HepG2 (cell line): ENCODE measurements around the gene FRMD4A. TPM values are rescaled to one million over a fixed set of nuclear protein-coding genes. Genes with fewer than 3 reads are reported as not detected.

ENCODE experiments used
- BCL6 ChIP-seq: IDR thresholded peaks from 2 replicates; pipeline ENCODE4 v1.6.1; 2016; ENCODE audit warnings: missing genetic modification reagents, missing compliant biosample characterization
- CBX2 ChIP-seq, 2 experiments: fragments of 200-600 bp in 1 of 2; sonication (generic); formaldehyde crosslinking in 1 of 2; IDR thresholded peaks; 2 replicates each; pipeline versions ENCODE4 v1.7.0 to v1.8.1; 2018 to 2022; ENCODE audit warnings: low read depth in 2 of 2, low read length in 1 of 2, mild to moderate bottlenecking in 1 of 2, missing genetic modification reagents in 1 of 2
- GPN1 ChIP-seq: sonication (generic); formaldehyde crosslinking; IDR thresholded peaks from 2 replicates; pipeline ENCODE4 v1.5.1; 2020; ENCODE audit warnings: missing genetic modification reagents, borderline replicate concordance
- NAIF1 ChIP-seq: sonication (generic); formaldehyde crosslinking; IDR thresholded peaks from 2 replicates; pipeline ENCODE4 v1.5.0; 2020; ENCODE audit warnings: mild to moderate bottlenecking, missing genetic modification reagents, borderline replicate concordance
- NFKBIZ ChIP-seq: IDR thresholded peaks from 2 replicates; pipeline ENCODE4 v1.6.1; 2018; ENCODE audit warnings: missing genetic modification reagents, missing compliant biosample characterization
- PITX1 ChIP-seq: sonication (generic); formaldehyde crosslinking; IDR thresholded peaks from 2 replicates; pipeline ENCODE4 v1.5.1; 2020; ENCODE audit warnings: mild to moderate bottlenecking, missing genetic modification reagents
- RBM39 ChIP-seq: fragments of 200-400 bp; formaldehyde crosslinking; IDR thresholded peaks from one replicate; pipeline ENCODE4 v1.6.1; 2018; ENCODE audit warnings: antibody characterized with exemption, mild to moderate bottlenecking, low read depth, low read length; ENCODE audit not compliant: poor library complexity, severe bottlenecking
- REXO4 ChIP-seq: sonication (generic); formaldehyde crosslinking; IDR thresholded peaks from 2 replicates; pipeline ENCODE4 v1.8.0; 2022; ENCODE audit warnings: missing genetic modification reagents, mild to moderate bottlenecking, borderline replicate concordance
- RORA ChIP-seq: sonication (generic); formaldehyde crosslinking; IDR thresholded peaks from 2 replicates; pipeline ENCODE4 v1.5.0; 2020; ENCODE audit warnings: mild to moderate bottlenecking, missing genetic modification reagents, moderate library complexity
- SALL1 ChIP-seq: sonication (generic); formaldehyde crosslinking; IDR thresholded peaks from 2 replicates; pipeline ENCODE4 v1.8.0; 2022; ENCODE audit warnings: mild to moderate bottlenecking, missing genetic modification reagents
- SALL2 ChIP-seq: sonication (generic); formaldehyde crosslinking; IDR thresholded peaks from 2 replicates; pipeline ENCODE4 v1.8.1; 2023; ENCODE audit warnings: mild to moderate bottlenecking, missing genetic modification reagents, inconsistent platforms
- SRSF1 ChIP-seq: fragments of 200-400 bp; formaldehyde crosslinking; optimal IDR thresholded peaks from 2 replicates; pipeline ENCODE3; 2017; ENCODE audit warnings: mild to moderate bottlenecking, low read depth, low read length, moderate library complexity
- U2AF2 ChIP-seq: fragments of 200-400 bp; formaldehyde crosslinking; IDR thresholded peaks from 2 replicates; pipeline ENCODE4 v1.6.1; 2017; ENCODE audit warnings: low read depth, mild to moderate bottlenecking, low read length
- ZBTB3 ChIP-seq: sonication (generic); formaldehyde crosslinking; IDR thresholded peaks from 2 replicates; pipeline ENCODE4 v1.4.0; 2020; ENCODE audit warnings: low read depth, mild to moderate bottlenecking, moderate library complexity, missing genetic modification reagents, borderline replicate concordance
- ZNF121 ChIP-seq: sonication (generic); formaldehyde crosslinking; IDR thresholded peaks from 2 replicates; pipeline ENCODE4 v1.5.0; 2020; ENCODE audit warnings: mild to moderate bottlenecking, missing genetic modification reagents
- ZNF354B ChIP-seq: sonication (generic); formaldehyde crosslinking; IDR thresholded peaks from 2 replicates; pipeline ENCODE4 v1.8.0; 2022; ENCODE audit warnings: mild to moderate bottlenecking, missing genetic modification reagents
- ZNF546 ChIP-seq: sonication (generic); formaldehyde crosslinking; conservative IDR thresholded peaks from 2 replicates; pipeline ENCODE4 v1.8.1; 2023; ENCODE audit warnings: mild to moderate bottlenecking, missing genetic modification reagents
- ZNF746 ChIP-seq: sonication (generic); formaldehyde crosslinking; IDR thresholded peaks from 2 replicates; pipeline ENCODE4 v1.8.0; 2022; ENCODE audit warnings: mild to moderate bottlenecking, missing genetic modification reagents
- polyA plus RNA-seq, 8 experiments: library from polyadenylated mRNA; depleted of rRNA in 3 of 8; stranded (reverse) in 7 of 8; unstranded in 1 of 8; fragments of >200 nt; fragmentation: Illumina TruSeq in 4 of 8; extraction: Trizol in 4 of 8; gene quantifications; 2 replicates each; pipeline versions ENCODE4 v1.2.1 to v1.2.3, GENCODE V29; 2011 to 2016; ENCODE audit warnings: low read depth in 4 of 8, missing spikeins in 1 of 8, mixed read lengths in 1 of 8; ENCODE audit not compliant: insufficient read depth in 1 of 8
- total RNA-seq, 5 experiments: library from RNA; depleted of rRNA; stranded (reverse); fragments of >200 nt; fragmentation: Illumina TruSeq; extraction: Trizol; gene quantifications; 2 replicates each; pipeline ENCODE4 v1.2.3, GENCODE V29; 2016; ENCODE audit warnings: low read depth in 1 of 5
- TF ChIP-seq, protein P1 (sequence below): sonication (generic); formaldehyde crosslinking; IDR thresholded peaks from 2 replicates; pipeline ENCODE4 v1.8.0; 2023; ENCODE audit warnings: mild to moderate bottlenecking, missing genetic modification reagents
- TF ChIP-seq, protein P2 (sequence below): sonication (generic); formaldehyde crosslinking; IDR thresholded peaks from 2 replicates; pipeline ENCODE4 v1.5.0; 2020; ENCODE audit warnings: missing genetic modification reagents
- TF ChIP-seq, protein P3 (sequence below): sonication (generic); formaldehyde crosslinking; IDR thresholded peaks from 2 replicates; pipeline ENCODE4 v1.5.0; 2020; ENCODE audit warnings: missing genetic modification reagents
- TF ChIP-seq, protein P4 (sequence below): fragments of 450-650 bp; IDR thresholded peaks from 2 replicates; pipeline ENCODE4 v1.6.1; 2016
- TF ChIP-seq, protein P5 (sequence below): IDR thresholded peaks from 2 replicates; pipeline ENCODE4 v1.6.1; 2018; ENCODE audit warnings: missing genetic modification reagents, mild to moderate bottlenecking, missing compliant biosample characterization

The FRMD4A gene
- total and polyA plus RNA-seq, 2 of the 13 experiments (the other 11 are each of a cell fraction or from before 2014, with no cell fraction given), result 0.09 to 0.26 TPM

DNA sequence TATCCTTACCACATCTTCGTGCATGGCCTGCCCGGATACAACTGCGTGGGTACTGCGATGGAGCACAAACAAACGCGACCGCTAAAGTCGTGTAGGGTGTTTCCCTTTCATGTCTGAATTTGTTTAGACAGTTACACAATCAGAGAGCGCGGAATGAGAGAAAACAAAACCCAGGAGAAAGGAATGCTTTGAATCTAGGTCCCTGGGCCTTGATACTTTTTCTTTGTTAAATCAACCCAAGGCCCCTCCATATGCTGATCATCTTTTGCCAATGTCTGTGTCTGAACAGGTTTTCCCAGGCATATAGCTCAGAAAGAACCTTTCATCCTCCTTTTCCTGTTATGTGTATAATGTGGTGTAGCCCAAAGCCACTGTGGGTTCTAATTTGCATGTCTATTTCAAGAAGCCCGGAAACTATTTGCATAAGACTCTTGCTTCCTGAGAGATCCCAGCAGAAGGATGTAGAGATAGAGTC is 145.8 kb downstream of the FRMD4A start (continued):
- TF ChIP-seq ZBTB3 (CRISPR knock-in tag) (no peak), ZNF546 (no peak), ZNF354B (CRISPR knock-in tag) (no peak), PITX1 (peak; percentile 21; the same call in 1 of the 2 replicates), NFKBIZ (peak; percentile 57; the same call in 1 of the 2 replicates), U2AF2 (no peak), ZNF121 (no peak), RBM39 (no peak), SALL1 (peak; percentile 39; the same call in 1 of the 2 replicates), BCL6 (CRISPR knock-in tag) (peak; percentile 72), CBX2 (IDR thresholded peaks at IDR 0.05; ENCODE audit: low read depth, low read length) (no peak), CBX2 (CRISPR knock-in tag; IDR thresholded peaks at IDR 0.05; ENCODE audit: low read depth) (no peak), GPN1 (CRISPR knock-in tag) (no peak), SRSF1 (no peak), RORA (no peak), SALL2 (no peak), NAIF1 (CRISPR knock-in tag) (no peak), ZNF746 (CRISPR knock-in tag) (no peak), REXO4 (no peak)
- TF ChIP-seq, protein P1, sequence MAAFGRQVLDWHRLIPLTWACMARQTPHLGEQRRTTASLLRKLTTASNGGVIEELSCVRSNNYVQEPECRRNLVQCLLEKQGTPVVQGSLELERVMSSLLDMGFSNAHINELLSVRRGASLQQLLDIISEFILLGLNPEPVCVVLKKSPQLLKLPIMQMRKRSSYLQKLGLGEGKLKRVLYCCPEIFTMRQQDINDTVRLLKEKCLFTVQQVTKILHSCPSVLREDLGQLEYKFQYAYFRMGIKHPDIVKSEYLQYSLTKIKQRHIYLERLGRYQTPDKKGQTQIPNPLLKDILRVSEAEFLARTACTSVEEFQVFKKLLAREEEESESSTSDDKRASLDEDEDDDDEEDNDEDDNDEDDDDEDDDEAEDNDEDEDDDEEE (CRISPR knock-in tag), result no peak
- TF ChIP-seq, protein P2, sequence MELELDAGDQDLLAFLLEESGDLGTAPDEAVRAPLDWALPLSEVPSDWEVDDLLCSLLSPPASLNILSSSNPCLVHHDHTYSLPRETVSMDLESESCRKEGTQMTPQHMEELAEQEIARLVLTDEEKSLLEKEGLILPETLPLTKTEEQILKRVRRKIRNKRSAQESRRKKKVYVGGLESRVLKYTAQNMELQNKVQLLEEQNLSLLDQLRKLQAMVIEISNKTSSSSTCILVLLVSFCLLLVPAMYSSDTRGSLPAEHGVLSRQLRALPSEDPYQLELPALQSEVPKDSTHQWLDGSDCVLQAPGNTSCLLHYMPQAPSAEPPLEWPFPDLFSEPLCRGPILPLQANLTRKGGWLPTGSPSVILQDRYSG, result no peak
- TF ChIP-seq, protein P3, sequence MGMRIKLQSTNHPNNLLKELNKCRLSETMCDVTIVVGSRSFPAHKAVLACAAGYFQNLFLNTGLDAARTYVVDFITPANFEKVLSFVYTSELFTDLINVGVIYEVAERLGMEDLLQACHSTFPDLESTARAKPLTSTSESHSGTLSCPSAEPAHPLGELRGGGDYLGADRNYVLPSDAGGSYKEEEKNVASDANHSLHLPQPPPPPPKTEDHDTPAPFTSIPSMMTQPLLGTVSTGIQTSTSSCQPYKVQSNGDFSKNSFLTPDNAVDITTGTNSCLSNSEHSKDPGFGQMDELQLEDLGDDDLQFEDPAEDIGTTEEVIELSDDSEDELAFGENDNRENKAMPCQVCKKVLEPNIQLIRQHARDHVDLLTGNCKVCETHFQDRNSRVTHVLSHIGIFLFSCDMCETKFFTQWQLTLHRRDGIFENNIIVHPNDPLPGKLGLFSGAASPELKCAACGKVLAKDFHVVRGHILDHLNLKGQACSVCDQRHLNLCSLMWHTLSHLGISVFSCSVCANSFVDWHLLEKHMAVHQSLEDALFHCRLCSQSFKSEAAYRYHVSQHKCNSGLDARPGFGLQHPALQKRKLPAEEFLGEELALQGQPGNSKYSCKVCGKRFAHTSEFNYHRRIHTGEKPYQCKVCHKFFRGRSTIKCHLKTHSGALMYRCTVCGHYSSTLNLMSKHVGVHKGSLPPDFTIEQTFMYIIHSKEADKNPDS (CRISPR knock-in tag), result no peak
- TF ChIP-seq, protein P4, sequence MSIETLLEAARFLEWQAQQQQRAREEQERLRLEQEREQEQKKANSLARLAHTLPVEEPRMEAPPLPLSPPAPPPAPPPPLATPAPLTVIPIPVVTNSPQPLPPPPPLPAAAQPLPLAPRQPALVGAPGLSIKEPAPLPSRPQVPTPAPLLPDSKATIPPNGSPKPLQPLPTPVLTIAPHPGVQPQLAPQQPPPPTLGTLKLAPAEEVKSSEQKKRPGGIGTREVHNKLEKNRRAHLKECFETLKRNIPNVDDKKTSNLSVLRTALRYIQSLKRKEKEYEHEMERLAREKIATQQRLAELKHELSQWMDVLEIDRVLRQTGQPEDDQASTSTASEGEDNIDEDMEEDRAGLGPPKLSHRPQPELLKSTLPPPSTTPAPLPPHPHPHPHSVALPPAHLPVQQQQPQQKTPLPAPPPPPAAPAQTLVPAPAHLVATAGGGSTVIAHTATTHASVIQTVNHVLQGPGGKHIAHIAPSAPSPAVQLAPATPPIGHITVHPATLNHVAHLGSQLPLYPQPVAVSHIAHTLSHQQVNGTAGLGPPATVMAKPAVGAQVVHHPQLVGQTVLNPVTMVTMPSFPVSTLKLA, result no peak
- TF ChIP-seq, protein P5, sequence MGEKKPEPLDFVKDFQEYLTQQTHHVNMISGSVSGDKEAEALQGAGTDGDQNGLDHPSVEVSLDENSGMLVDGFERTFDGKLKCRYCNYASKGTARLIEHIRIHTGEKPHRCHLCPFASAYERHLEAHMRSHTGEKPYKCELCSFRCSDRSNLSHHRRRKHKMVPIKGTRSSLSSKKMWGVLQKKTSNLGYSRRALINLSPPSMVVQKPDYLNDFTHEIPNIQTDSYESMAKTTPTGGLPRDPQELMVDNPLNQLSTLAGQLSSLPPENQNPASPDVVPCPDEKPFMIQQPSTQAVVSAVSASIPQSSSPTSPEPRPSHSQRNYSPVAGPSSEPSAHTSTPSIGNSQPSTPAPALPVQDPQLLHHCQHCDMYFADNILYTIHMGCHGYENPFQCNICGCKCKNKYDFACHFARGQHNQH, result 0 out of 2 replicates have a peak, but pooled peaks have one; percentile 40
